ENCODE data around the gene METTL15.

The METTL15 gene

GRCh38 chr11:28104425-28104824, 3.8 kb upstream of the METTL15 start:
- in situ Hi-C loops (cut with MboI; ENCODE audit: low sequenced_read_pairs, unreplicated experiment) = loop anchor here (25.0 kb wide), 1 partner anchor 392 kb away; the partner anchor contains the start of gene BDNF
- TF ChIP-seq CTCF (IDR thresholded peaks at IDR 0.05; ENCODE audit: borderline replicate concordance, control extremely low read depth, extremely low read depth, insufficient read depth, missing control alignments) = no peak
- no peak for DNase-seq (ENCODE audit: low spot score)

GRCh38 chr11:28104984-28105383, 3.2 kb upstream of the METTL15 start:
- DNase-seq (ENCODE audit: low spot score) = no peak
- no peak for TF ChIP-seq CTCF (IDR thresholded peaks at IDR 0.05; ENCODE audit: borderline replicate concordance, control extremely low read depth, extremely low read depth, insufficient read depth, missing control alignments)
- in situ Hi-C loops (cut with MboI; ENCODE audit: low sequenced_read_pairs, unreplicated experiment) = loop anchor here (25.0 kb wide), 1 partner anchor 393 kb away; the partner anchor contains the start of gene BDNF

GRCh38 chr11:28105869-28106268, 2.3 kb upstream of the METTL15 start:
- no peak for DNase-seq (ENCODE audit: low spot score)
- no peak for TF ChIP-seq CTCF (IDR thresholded peaks at IDR 0.05; ENCODE audit: borderline replicate concordance, control extremely low read depth, extremely low read depth, insufficient read depth, missing control alignments)
- in situ Hi-C loops (cut with MboI; ENCODE audit: low sequenced_read_pairs, unreplicated experiment) = loop anchor here (25.0 kb wide), 1 partner anchor 394 kb away; the partner anchor contains the start of gene BDNF

- DNase-seq (ENCODE audit: low spot score) = no peak
- in situ Hi-C loops (cut with MboI; ENCODE audit: low sequenced_read_pairs, unreplicated experiment) = loop anchor here (25.0 kb wide), 1 partner anchor 394 kb away; the partner anchor contains the start of gene BDNF
Observed at GRCh38 chr11:28106353-28107043, 1.7 kb upstream of the METTL15 start.

GRCh38 chr11:28107191-28107749, 918 bp upstream of the METTL15 start:
- in situ Hi-C loops (cut with MboI; ENCODE audit: low sequenced_read_pairs, unreplicated experiment) = loop anchor here (25.0 kb wide), 1 partner anchor 395 kb away; the partner anchor contains the start of gene BDNF
- no peak for DNase-seq (ENCODE audit: low spot score)
- no peak for TF ChIP-seq CTCF (IDR thresholded peaks at IDR 0.05; ENCODE audit: borderline replicate concordance, control extremely low read depth, extremely low read depth, insufficient read depth, missing control alignments)

More at GRCh38 chr11:28106353-28107043, 1.7 kb upstream of the METTL15 start:
- TF ChIP-seq CTCF (IDR thresholded peaks at IDR 0.05; ENCODE audit: borderline replicate concordance, control extremely low read depth, extremely low read depth, insufficient read depth, missing control alignments) = no peak

- in situ Hi-C loops (cut with MboI; ENCODE audit: low sequenced_read_pairs, unreplicated experiment) = loop anchor here (25.0 kb wide), 1 partner anchor 397 kb away; the partner anchor contains the start of gene BDNF
- TF ChIP-seq CTCF (IDR thresholded peaks at IDR 0.05; ENCODE audit: borderline replicate concordance, control extremely low read depth, extremely low read depth, insufficient read depth, missing control alignments) = no peak
- DNase-seq (ENCODE audit: low spot score) = no peak
Observed at GRCh38 chr11:28108958-28109357, 770 bp downstream of the METTL15 start.
